CD14-positive monocyte (primary cell): ENCODE results near the gene GPC5. TPM values are rescaled to one million over a fixed set of nuclear protein-coding genes. Genes with fewer than 3 reads are reported as not detected.

ENCODE experiments used
- DNase-seq, 3 donors: peaks; one replicate each; pipeline ENCODE4 v3.0.0-alpha.2; 2011 to 2022
- H2AFZ ChIP-seq: 2 replicates; pipeline ENCODE4 v1.6.0; 2012; ENCODE audit warnings: mild to moderate bottlenecking, low read depth, low read length, inconsistent platforms; ENCODE audit not compliant: insufficient read depth, poor library complexity, severe bottlenecking
- H3K27ac ChIP-seq, 2 donors: 1 replicate in 1 of 2; 2 replicates in 1 of 2; pipeline ENCODE4 v1.5.1; 2012 to 2013; ENCODE audit warnings: low read length in 2 of 2, control low read depth in 1 of 2, inconsistent platforms in 1 of 2, low read depth in 1 of 2, mild to moderate bottlenecking in 1 of 2
- H3K27me3 ChIP-seq, 2 donors: one replicate each; pipeline versions ENCODE4 v1.6.0 to v1.6.1; 2011 to 2013; ENCODE audit warnings: low read length in 2 of 2; ENCODE audit not compliant: control insufficient read depth in 2 of 2, insufficient read depth in 2 of 2
- H3K36me3 ChIP-seq, 2 donors: replicated peaks in 1 of 2; 1 replicate in 1 of 2; 2 replicates in 1 of 2; pipeline versions ENCODE4 v1.5.1 to v1.6.1; 2012 to 2013; ENCODE audit warnings: low read length in 2 of 2, control low read depth in 1 of 2, inconsistent platforms in 1 of 2, mild to moderate bottlenecking in 1 of 2; ENCODE audit not compliant: insufficient read depth in 2 of 2, control insufficient read depth in 1 of 2
- H3K4me1 ChIP-seq, 2 donors: 1 replicate in 1 of 2; 2 replicates in 1 of 2; pipeline versions ENCODE4 v1.5.1 to v1.6.1; 2012 to 2013; ENCODE audit warnings: low read length in 2 of 2, control low read depth in 1 of 2, inconsistent platforms in 1 of 2, mild to moderate bottlenecking in 1 of 2, moderate library complexity in 1 of 2; ENCODE audit not compliant: insufficient read depth in 2 of 2, control insufficient read depth in 1 of 2
- H3K4me2 ChIP-seq: replicated peaks from 2 replicates; pipeline ENCODE3; 2012; ENCODE audit warnings: low read length, moderate library complexity, mild to moderate bottlenecking; ENCODE audit not compliant: poor library complexity, severe bottlenecking; ENCODE audit errors: extremely low read depth
- H3K4me3 ChIP-seq, 3 experiments: fragments of 200-600 bp in 1 of 3; sonication (generic) in 1 of 3; replicated peaks in 1 of 3; 1 replicate in 2 of 3; 2 replicates in 1 of 3; pipeline ENCODE4 v1.5.1; 2011 to 2013; ENCODE audit warnings: low read length in 3 of 3, mild to moderate bottlenecking in 3 of 3, control low read depth in 2 of 3, low read depth in 2 of 3, inconsistent platforms in 1 of 3, moderate library complexity in 1 of 3
- H3K79me2 ChIP-seq: 2 replicates; pipeline ENCODE4 v1.6.0; 2012; ENCODE audit warnings: mild to moderate bottlenecking, control low read depth, inconsistent platforms, low read length, moderate library complexity; ENCODE audit not compliant: insufficient read depth
- H3K9ac ChIP-seq: 2 replicates; pipeline ENCODE4 v1.6.0; 2017; ENCODE audit warnings: low read length, mild to moderate bottlenecking; ENCODE audit not compliant: insufficient read depth, poor library complexity, severe bottlenecking
- H3K9me3 ChIP-seq, 2 donors: replicated peaks in 1 of 2; 1 replicate in 1 of 2; 2 replicates in 1 of 2; pipeline versions ENCODE4 v1.5.1 to v1.6.1; 2012 to 2013; ENCODE audit warnings: low read length in 2 of 2, control low read depth in 1 of 2; ENCODE audit not compliant: control insufficient read depth in 1 of 2, insufficient read depth in 1 of 2
- H4K20me1 ChIP-seq: 2 replicates; pipeline ENCODE4 v1.6.0; 2012; ENCODE audit warnings: mild to moderate bottlenecking, low read length, control low read depth, moderate library complexity; ENCODE audit not compliant: insufficient read depth
- H3K27ac Mint-ChIP-seq, 7 donors: one replicate each; pipeline ENCODE4 v1.8.0; 2020; ENCODE audit warnings: mild to moderate bottlenecking in 7 of 7, mixed read lengths in 7 of 7, moderate library complexity in 6 of 7, inconsistent platforms in 2 of 7
- H3K27me3 Mint-ChIP-seq, 3 donors: one replicate each; pipeline ENCODE4 v1.8.0; 2021 to 2022; ENCODE audit warnings: low read depth in 3 of 3, mild to moderate bottlenecking in 3 of 3, mixed read lengths in 3 of 3, moderate library complexity in 3 of 3, inconsistent platforms in 1 of 3
- H3K36me3 Mint-ChIP-seq, 2 donors: one replicate each; pipeline ENCODE4 v1.8.0; 2020; ENCODE audit warnings: mixed read lengths in 2 of 2, inconsistent platforms in 1 of 2, mild to moderate bottlenecking in 1 of 2
- H3K4me1 Mint-ChIP-seq: one replicate; pipeline ENCODE4 v1.8.0; 2020; ENCODE audit warnings: mild to moderate bottlenecking, mixed read lengths
- H3K4me3 Mint-ChIP-seq, 2 donors: one replicate each; pipeline ENCODE4 v1.8.0; 2020; ENCODE audit warnings: mild to moderate bottlenecking in 2 of 2, mixed read lengths in 2 of 2, moderate library complexity in 1 of 2
- H3K9me3 Mint-ChIP-seq, 7 donors: one replicate each; pipeline ENCODE4 v1.8.0; 2020 to 2022; ENCODE audit warnings: mixed read lengths in 7 of 7, mild to moderate bottlenecking in 6 of 7, moderate library complexity in 6 of 7, inconsistent platforms in 2 of 7
- CTCF ChIP-seq: fragments of 200-600 bp; IDR thresholded peaks from one replicate; pipeline ENCODE4 v1.8.0; 2022; ENCODE audit warnings: antibody characterized with exemption, mild to moderate bottlenecking
- WGBS: methylation state at CpG from one replicate; pipeline ENCODE4 v1.1.5; 2013; ENCODE audit warnings: missing lambda C conversion rate; ENCODE audit not compliant: insufficient coverage; 5-methylcytosine and 5-hydroxymethylcytosine counted together
- intact Hi-C, 2 donors: fragments of 100-400 bp; cut with micrococcal nuclease; formaldehyde crosslinking; loops; one replicate each; pipeline versions ENCODE4 v1.15.0 to v1.15.1; 2023
- polyA plus RNA-seq, 3 donors: library from polyadenylated mRNA; depleted of rRNA in 1 of 3; unstranded in 2 of 3; stranded (reverse) in 1 of 3; fragments of 300-500 nt in 2 of 3; fragments of >200 nt in 1 of 3; fragmentation: Illumina TruSeq in 2 of 3; gene quantifications; 1 replicate in 2 of 3; 2 replicates in 1 of 3; pipeline ENCODE4 v1.2.3, GENCODE V29; 2012 to 2021

The GPC5 gene
- polyA plus RNA-seq, 3 donors: not detected

- no peaks in the 10 kb centered on the region for H3K27me3 Mint-ChIP-seq
- no peak overlapping the region for H3K27ac ChIP-seq
Observed at GRCh38 chr13:92412481-92412880, 1014.1 kb downstream of the GPC5 start.

GRCh38 chr13:92412996-92413395, 1014.6 kb downstream of the GPC5 start:
- H3K4me2 ChIP-seq: no peak overlapping the region

More at GRCh38 chr13:92412481-92412880, 1014.1 kb downstream of the GPC5 start:
- no peaks in the 10 kb centered on the region for H3K27me3 ChIP-seq
- intact Hi-C loops: no loop called here
- H3K4me1 ChIP-seq: no peaks in the 10 kb centered on the region
- no peak for DNase-seq
- no peaks in the 10 kb centered on the region for H4K20me1 ChIP-seq
- WGBS: no CpG with 5 or more reads among the region's 3 CpGs
- Mint-ChIP-seq H3K27ac (no peak overlapping the region), H3K4me1 (no peaks in the 10 kb centered on the region), H3K9me3 (peaks cover 0 to 6% (median 2%) of the 10 kb centered on the region in 7 donors), H3K36me3 (no peaks in the 10 kb centered on the region), H3K4me3 (no peak overlapping the region)
- TF ChIP-seq CTCF: no peak
- H3K9ac ChIP-seq: no peak overlapping the region
- H3K9me3 ChIP-seq: peaks cover 4 to 6% of the 10 kb centered on the region in 2 donors
- H3K79me2 ChIP-seq: no peaks in the 10 kb centered on the region
- H3K4me2 ChIP-seq: no peak overlapping the region
- H3K36me3 ChIP-seq: no peaks in the 10 kb centered on the region
- no peak overlapping the region for H3K4me3 ChIP-seq
- no peak overlapping the region for H2AFZ ChIP-seq

More at GRCh38 chr13:92412996-92413395, 1014.6 kb downstream of the GPC5 start:
- no peak for DNase-seq
- H3K27ac Mint-ChIP-seq: no peak overlapping the region
- H3K9me3 Mint-ChIP-seq: peaks cover 0 to 8% (median 2%) of the 10 kb centered on the region in 7 donors
- no peak overlapping the region for H3K27ac ChIP-seq
- no peaks in the 10 kb centered on the region for H3K27me3 Mint-ChIP-seq
- no peak overlapping the region for H3K9ac ChIP-seq
- no peaks in the 10 kb centered on the region for H3K4me1 Mint-ChIP-seq
- no peaks in the 10 kb centered on the region for H3K79me2 ChIP-seq
- no CpG with 5 or more reads among the region's 1 CpG for WGBS
- H3K36me3 Mint-ChIP-seq: no peaks in the 10 kb centered on the region
- no peak overlapping the region for H2AFZ ChIP-seq
- H3K4me1 ChIP-seq: no peaks in the 10 kb centered on the region
- H3K27me3 ChIP-seq: no peaks in the 10 kb centered on the region
- H3K36me3 ChIP-seq: no peaks in the 10 kb centered on the region
- no peaks in the 10 kb centered on the region for H4K20me1 ChIP-seq
- no peak for TF ChIP-seq CTCF
- no peak overlapping the region for H3K4me3 ChIP-seq
- intact Hi-C loops: no loop called here
- H3K4me3 Mint-ChIP-seq: no peak overlapping the region
- H3K9me3 ChIP-seq: peaks cover 4 to 8% of the 10 kb centered on the region in 2 donors
